ENCODE data around the gene PRELID2.

PRELID2 gene

DNA sequence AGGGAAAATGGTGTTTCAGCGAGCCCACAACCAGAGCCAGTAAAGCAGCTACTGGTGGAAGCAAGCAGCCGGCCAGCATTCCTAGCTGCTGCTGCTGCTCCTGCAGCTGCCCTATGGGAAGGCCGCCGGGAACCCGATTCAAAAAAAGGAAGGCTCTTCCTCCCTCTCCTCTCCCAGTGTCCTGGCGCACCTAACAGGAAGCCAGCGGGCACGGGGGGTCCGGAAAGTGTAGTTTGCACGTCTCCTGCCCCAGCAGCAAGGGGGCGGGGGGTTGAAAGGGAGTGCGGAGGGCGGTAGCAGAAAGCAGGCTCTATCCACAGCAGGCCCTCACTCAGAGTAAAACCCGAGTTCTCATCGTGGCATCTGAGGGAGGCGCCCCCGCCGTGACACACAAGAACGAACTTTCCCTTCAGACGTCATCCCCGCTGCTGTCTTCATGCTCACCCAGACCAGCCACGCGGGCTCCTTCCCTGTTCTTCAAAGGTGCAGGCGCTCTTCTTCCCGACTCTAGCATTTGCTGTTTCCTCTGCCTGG, 21.2 kb upstream of the PRELID2 start:
- peak overlapping the region; percentile 45 for H3K18ac ChIP-seq (ENCODE audit: low read length)
- H2BK15ac ChIP-seq (replicated peaks; ENCODE audit: low read depth), result no peak overlapping the region
- H4K5ac ChIP-seq (ENCODE audit: low read length), result peak overlapping the region; percentile 11
- peak overlapping the region; percentile 37 for H3K27ac ChIP-seq (ENCODE audit: low read depth, low read length)
- H3K79me2 ChIP-seq (ENCODE audit: control insufficient read depth, insufficient read depth, low read length), result no peaks in the 10 kb centered on the region
- H4K8ac ChIP-seq (ENCODE audit: low read depth, low read length), result no peak overlapping the region
- H3K4me3 ChIP-seq (ENCODE audit: low read length), result no peak overlapping the region
- peak overlapping the region; percentile 44 for H3K9ac ChIP-seq (ENCODE audit: low read length)
- H2AK5ac ChIP-seq (ENCODE audit: low read length), result no peak overlapping the region
- WGBS (ENCODE audit: extremely low coverage, insufficient coverage, low lambda C conversion rate), result no CpG with 5 or more reads among the region's 25 CpGs
- H3K79me1 ChIP-seq (ENCODE audit: low read length), result no peaks in the 10 kb centered on the region
- H3K27me3 ChIP-seq (ENCODE audit: insufficient read depth, low read length, poor library complexity), result no peaks in the 10 kb centered on the region
- H3K4me1 ChIP-seq (ENCODE audit: control insufficient read depth, low read depth, low read length), result peaks cover 7% of the 10 kb centered on the region
- peak overlapping the region; percentile 82 for H3K56ac ChIP-seq (ENCODE audit: low read length)
- H2BK120ac ChIP-seq (ENCODE audit: low read depth, low read length), result peak overlapping the region; percentile 39
- peak overlapping the region; percentile 17 for H3K4me2 ChIP-seq (ENCODE audit: low read length)
- peak overlapping the region; percentile 10 for H3K4ac ChIP-seq (ENCODE audit: low read depth, low read length)
- H3K23ac ChIP-seq (ENCODE audit: low read length), result no peak overlapping the region
- peak; percentile 91 for DNase-seq
- H3K36me3 ChIP-seq (ENCODE audit: control insufficient read depth, insufficient read depth, low read length), result no peaks in the 10 kb centered on the region
- H2BK5ac ChIP-seq (ENCODE audit: low read length), result no peak overlapping the region

- no peaks in the 10 kb centered on the region for H3K79me1 ChIP-seq (ENCODE audit: low read length)
- DNase-seq, result no peak
- H3K4me3 ChIP-seq (ENCODE audit: low read length), result no peak overlapping the region
- H2BK15ac ChIP-seq (replicated peaks; ENCODE audit: low read depth), result no peak overlapping the region
- H2BK5ac ChIP-seq (ENCODE audit: low read length), result no peak overlapping the region
- H3K27ac ChIP-seq (ENCODE audit: low read depth, low read length), result peak overlapping the region; percentile 37
- peaks cover 7% of the 10 kb centered on the region for H3K4me1 ChIP-seq (ENCODE audit: control insufficient read depth, low read depth, low read length)
- H3K4me2 ChIP-seq (ENCODE audit: low read length), result peak overlapping the region; percentile 17
- no peak overlapping the region for H2AK5ac ChIP-seq (ENCODE audit: low read length)
- H4K5ac ChIP-seq (ENCODE audit: low read length), result peak overlapping the region; percentile 11
- H3K4ac ChIP-seq (ENCODE audit: low read depth, low read length), result peak overlapping the region; percentile 10
- H3K36me3 ChIP-seq (ENCODE audit: control insufficient read depth, insufficient read depth, low read length), result no peaks in the 10 kb centered on the region
- WGBS (ENCODE audit: extremely low coverage, insufficient coverage, low lambda C conversion rate), result no CpG with 5 or more reads among the region's 4 CpGs
- peak overlapping the region; percentile 82 for H3K56ac ChIP-seq (ENCODE audit: low read length)
- peak overlapping the region; percentile 45 for H3K18ac ChIP-seq (ENCODE audit: low read length)
- peak overlapping the region; percentile 44 for H3K9ac ChIP-seq (ENCODE audit: low read length)
- H4K8ac ChIP-seq (ENCODE audit: low read depth, low read length), result no peak overlapping the region
- H3K27me3 ChIP-seq (ENCODE audit: insufficient read depth, low read length, poor library complexity), result no peaks in the 10 kb centered on the region
- peak overlapping the region; percentile 39 for H2BK120ac ChIP-seq (ENCODE audit: low read depth, low read length)
- H3K79me2 ChIP-seq (ENCODE audit: control insufficient read depth, insufficient read depth, low read length), result no peaks in the 10 kb centered on the region
- no peak overlapping the region for H3K23ac ChIP-seq (ENCODE audit: low read length)
Observed at GRCh38 chr5:145855763-145856267, 20.7 kb upstream of the PRELID2 start.

GRCh38 chr5:145854651-145855258, 19.6 kb upstream of the PRELID2 start:
- Histone ChIP-seq H3K4ac (ENCODE audit: low read depth, low read length) (no peak overlapping the region), H3K27ac (ENCODE audit: low read depth, low read length) (no peak overlapping the region), H2BK5ac (ENCODE audit: low read length) (peak overlapping the region; percentile 7), H3K4me1 (ENCODE audit: control insufficient read depth, low read depth, low read length) (peaks cover 7% of the 10 kb centered on the region), H3K4me3 (ENCODE audit: low read length) (no peak overlapping the region), H4K5ac (ENCODE audit: low read length) (no peak overlapping the region), H3K36me3 (ENCODE audit: control insufficient read depth, insufficient read depth, low read length) (no peaks in the 10 kb centered on the region), H3K79me1 (ENCODE audit: low read length) (no peaks in the 10 kb centered on the region), H3K4me2 (ENCODE audit: low read length) (no peak overlapping the region), H3K79me2 (ENCODE audit: control insufficient read depth, insufficient read depth, low read length) (no peaks in the 10 kb centered on the region), H3K18ac (ENCODE audit: low read length) (no peak overlapping the region), H4K8ac (ENCODE audit: low read depth, low read length) (no peak overlapping the region), H2AK5ac (ENCODE audit: low read length) (no peak overlapping the region), H3K23ac (ENCODE audit: low read length) (no peak overlapping the region), H3K27me3 (ENCODE audit: insufficient read depth, low read length, poor library complexity) (no peaks in the 10 kb centered on the region), H3K9ac (ENCODE audit: low read length) (no peak overlapping the region), H3K56ac (ENCODE audit: low read length) (peak overlapping the region; percentile 26), H2BK15ac (replicated peaks; ENCODE audit: low read depth) (no peak overlapping the region), H2BK120ac (ENCODE audit: low read depth, low read length) (no peak overlapping the region)
- peak; percentile 93 for DNase-seq
- WGBS (ENCODE audit: extremely low coverage, insufficient coverage, low lambda C conversion rate), result no CpG with 5 or more reads among the region's 2 CpGs

- Histone ChIP-seq H3K18ac (ENCODE audit: low read length) (no peak overlapping the region), H2BK15ac (replicated peaks; ENCODE audit: low read depth) (no peak overlapping the region), H2BK5ac (ENCODE audit: low read length) (no peak overlapping the region), H3K27me3 (ENCODE audit: insufficient read depth, low read length, poor library complexity) (no peaks in the 10 kb centered on the region), H2AK5ac (ENCODE audit: low read length) (no peak overlapping the region), H3K4me2 (ENCODE audit: low read length) (no peak overlapping the region), H3K4ac (ENCODE audit: low read depth, low read length) (no peak overlapping the region), H4K8ac (ENCODE audit: low read depth, low read length) (no peak overlapping the region), H3K4me1 (ENCODE audit: control insufficient read depth, low read depth, low read length) (peaks cover 7% of the 10 kb centered on the region), H3K79me1 (ENCODE audit: low read length) (no peaks in the 10 kb centered on the region), H3K79me2 (ENCODE audit: control insufficient read depth, insufficient read depth, low read length) (no peaks in the 10 kb centered on the region), H3K36me3 (ENCODE audit: control insufficient read depth, insufficient read depth, low read length) (no peaks in the 10 kb centered on the region), H3K27ac (ENCODE audit: low read depth, low read length) (no peak overlapping the region), H3K56ac (ENCODE audit: low read length) (no peak overlapping the region), H3K23ac (ENCODE audit: low read length) (no peak overlapping the region), H2BK120ac (ENCODE audit: low read depth, low read length) (no peak overlapping the region), H4K5ac (ENCODE audit: low read length) (no peak overlapping the region), H3K9ac (ENCODE audit: low read length) (no peak overlapping the region), H3K4me3 (ENCODE audit: low read length) (no peak overlapping the region)
- DNase-seq, result no peak
- WGBS (ENCODE audit: extremely low coverage, insufficient coverage, low lambda C conversion rate), result no CpG with 5 or more reads among the region's 3 CpGs
Observed at GRCh38 chr5:145853781-145854376, 18.7 kb upstream of the PRELID2 start.

DNA sequence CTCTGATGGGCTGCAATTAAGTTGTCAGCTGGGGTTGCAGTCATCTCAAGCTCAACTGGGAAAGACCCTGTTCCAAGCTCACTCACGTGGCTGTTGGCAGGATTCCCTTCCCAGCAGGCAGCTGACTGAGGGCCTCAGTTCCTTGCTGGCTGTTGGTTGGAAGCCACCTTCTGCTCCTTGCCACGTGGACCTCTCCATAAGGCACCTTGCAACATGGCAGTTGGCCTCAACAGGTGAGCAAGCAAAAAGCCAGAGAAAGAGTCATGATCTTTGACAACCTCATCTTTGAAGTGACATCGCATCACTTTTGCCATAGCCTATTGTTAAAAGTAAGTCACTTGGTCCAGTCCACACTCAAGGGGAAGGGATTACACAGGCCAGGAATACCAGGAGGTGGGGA, 17.8 kb upstream of the PRELID2 start:
- Histone ChIP-seq H3K79me2 (ENCODE audit: control insufficient read depth, insufficient read depth, low read length) (no peaks in the 10 kb centered on the region), H3K4me1 (ENCODE audit: control insufficient read depth, low read depth, low read length) (peaks cover 7% of the 10 kb centered on the region), H2AK5ac (ENCODE audit: low read length) (no peak overlapping the region), H2BK15ac (replicated peaks; ENCODE audit: low read depth) (no peak overlapping the region), H3K36me3 (ENCODE audit: control insufficient read depth, insufficient read depth, low read length) (no peaks in the 10 kb centered on the region), H3K4me3 (ENCODE audit: low read length) (no peak overlapping the region), H3K4me2 (ENCODE audit: low read length) (no peak overlapping the region), H3K9ac (ENCODE audit: low read length) (no peak overlapping the region), H3K4ac (ENCODE audit: low read depth, low read length) (no peak overlapping the region), H3K18ac (ENCODE audit: low read length) (no peak overlapping the region), H3K23ac (ENCODE audit: low read length) (no peak overlapping the region), H3K56ac (ENCODE audit: low read length) (no peak overlapping the region), H3K27me3 (ENCODE audit: insufficient read depth, low read length, poor library complexity) (no peaks in the 10 kb centered on the region), H2BK5ac (ENCODE audit: low read length) (no peak overlapping the region), H4K5ac (ENCODE audit: low read length) (no peak overlapping the region), H3K27ac (ENCODE audit: low read depth, low read length) (no peak overlapping the region), H4K8ac (ENCODE audit: low read depth, low read length) (no peak overlapping the region), H2BK120ac (ENCODE audit: low read depth, low read length) (no peak overlapping the region), H3K79me1 (ENCODE audit: low read length) (no peaks in the 10 kb centered on the region)
- no peak for DNase-seq
- no CpG with 5 or more reads among the region's 3 CpGs for WGBS (ENCODE audit: extremely low coverage, insufficient coverage, low lambda C conversion rate)
